Measurements from ENCODE around the gene FN1. TPM values are rescaled to one million over a fixed set of nuclear protein-coding genes. Genes with fewer than 3 reads are reported as not detected.
"Not testable (repeated sequence)": the region's sequence is repeated elsewhere in the genome, so short reads cannot be mapped to it uniquely, and the experiment has no call there.

FN1 gene
- polyA plus RNA-seq, 1 of the 3 experiments (the other 2 are of a cell fraction): 1,671 TPM

DNA sequence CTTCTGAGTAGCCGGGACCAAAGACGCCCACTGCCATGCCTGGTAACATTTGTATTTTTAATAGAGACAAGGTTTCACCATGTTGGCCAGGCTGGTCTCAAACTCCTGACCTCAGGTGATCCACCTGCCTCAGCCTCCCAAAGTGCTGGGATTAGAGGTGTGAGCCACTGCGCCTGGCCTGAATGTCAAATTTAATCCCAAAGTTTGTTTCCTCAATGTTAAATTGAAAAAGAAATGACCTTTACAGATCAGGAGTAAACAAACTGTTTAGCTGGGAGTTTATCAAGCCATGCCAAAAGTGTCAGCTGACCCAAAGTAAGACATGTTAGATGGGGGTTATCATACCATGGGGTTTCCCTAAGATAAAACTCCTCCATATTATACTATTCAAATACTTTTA is 75.8 kb downstream of the FN1 start:
- CTCF ChIA-PET: not testable (repeated sequence)

GRCh38 chr2:215359576-215359922 is 76.3 kb downstream of the FN1 start:
- H3K9me2 ChIP-seq: no peaks in the 10 kb centered on the region
- peaks cover 44% of the 10 kb centered on the region for H4K20me1 ChIP-seq (ENCODE audit: insufficient read depth)
- no peaks in the 10 kb centered on the region for H3K27me3 ChIP-seq (ENCODE audit: insufficient read depth)
- peaks cover 45 to 63% of the 10 kb centered on the region in 2 experiments for H3K36me3 ChIP-seq (replicated peaks in 1 of 2; ENCODE audit: control insufficient read depth in 1 of 2, insufficient read depth in 2 of 2, low read length in 1 of 2)
- H3F3A ChIP-seq (replicated peaks; ENCODE audit: insufficient read depth): peaks cover 92% of the 10 kb centered on the region
- DNase-seq: no peak
- POLR2A ChIA-PET: no interaction called here
- WGBS (ENCODE audit: low lambda C conversion rate): 100% methylated on average over 1 of the region's 1 CpG
- no peak overlapping the region for H3K4me3 ChIP-seq (ENCODE audit: low read depth in 2 of 2, low read length in 1 of 2)
- H2AFZ ChIP-seq (ENCODE audit: low read depth): no peak overlapping the region
- no peaks in the 10 kb centered on the region for H3K9me3 ChIP-seq
- TF ChIP-seq, protein P1, sequence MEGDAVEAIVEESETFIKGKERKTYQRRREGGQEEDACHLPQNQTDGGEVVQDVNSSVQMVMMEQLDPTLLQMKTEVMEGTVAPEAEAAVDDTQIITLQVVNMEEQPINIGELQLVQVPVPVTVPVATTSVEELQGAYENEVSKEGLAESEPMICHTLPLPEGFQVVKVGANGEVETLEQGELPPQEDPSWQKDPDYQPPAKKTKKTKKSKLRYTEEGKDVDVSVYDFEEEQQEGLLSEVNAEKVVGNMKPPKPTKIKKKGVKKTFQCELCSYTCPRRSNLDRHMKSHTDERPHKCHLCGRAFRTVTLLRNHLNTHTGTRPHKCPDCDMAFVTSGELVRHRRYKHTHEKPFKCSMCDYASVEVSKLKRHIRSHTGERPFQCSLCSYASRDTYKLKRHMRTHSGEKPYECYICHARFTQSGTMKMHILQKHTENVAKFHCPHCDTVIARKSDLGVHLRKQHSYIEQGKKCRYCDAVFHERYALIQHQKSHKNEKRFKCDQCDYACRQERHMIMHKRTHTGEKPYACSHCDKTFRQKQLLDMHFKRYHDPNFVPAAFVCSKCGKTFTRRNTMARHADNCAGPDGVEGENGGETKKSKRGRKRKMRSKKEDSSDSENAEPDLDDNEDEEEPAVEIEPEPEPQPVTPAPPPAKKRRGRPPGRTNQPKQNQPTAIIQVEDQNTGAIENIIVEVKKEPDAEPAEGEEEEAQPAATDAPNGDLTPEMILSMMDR (IDR thresholded peaks at IDR 0.05): no peak
- TF ChIP-seq EZH2phosphoT487 (IDR thresholded peaks at IDR 0.05; ENCODE audit: borderline replicate concordance, low read depth) (no peak), JUND (IDR thresholded peaks at IDR 0.05) (no peak), RAD21 (IDR thresholded peaks at IDR 0.05; ENCODE audit: low read length) (no peak)
- CTCF ChIA-PET: interaction anchor here (0.9 kb wide), 1 partner anchor 9 kb away, joined by 3 read pairs; no protein-coding TSS in a partner anchor
- no peaks in the 10 kb centered on the region for H3K79me2 ChIP-seq (ENCODE audit: insufficient read depth)
- peaks cover 0 to 3% of the 10 kb centered on the region in 2 experiments; a peak in 2 of 4 replicates for H3K4me1 ChIP-seq (ENCODE audit: control insufficient read depth in 1 of 2, insufficient read depth in 2 of 2, low read depth in 1 of 2, low read length in 1 of 2)
- H3K4me2 ChIP-seq: no peak overlapping the region
- H3K27ac ChIP-seq (ENCODE audit: low read depth in 2 of 2, low read length in 1 of 2): peak overlapping the region in 1 of 2 experiments; percentile 57; a peak in 2 of 4 replicates
- H3K9ac ChIP-seq: no peak overlapping the region

More for the DNA sequence above, 75.8 kb downstream of the FN1 start:
- H3K9me2 ChIP-seq; H3K27me3 ChIP-seq (ENCODE audit: insufficient read depth); H3K9ac ChIP-seq; POLR2A ChIA-PET; H3K4me2 ChIP-seq; H3K9me3 ChIP-seq; H3K4me3 ChIP-seq (ENCODE audit: low read depth in 2 of 2, low read length in 1 of 2); H2AFZ ChIP-seq (ENCODE audit: low read depth); H3K79me2 ChIP-seq (ENCODE audit: insufficient read depth); H3K4me1 ChIP-seq (ENCODE audit: control insufficient read depth in 1 of 2, insufficient read depth in 2 of 2, low read depth in 1 of 2, low read length in 1 of 2); DNase-seq: not testable (repeated sequence)
- WGBS (ENCODE audit: low lambda C conversion rate): 98% methylated on average over 3 of the region's 3 CpGs
- Histone ChIP-seq H3K27ac (ENCODE audit: low read depth in 2 of 2, low read length in 1 of 2) (peak overlapping the region in 1 of 2 experiments; percentile 57; a peak in 2 of 4 replicates), H3K36me3 (replicated peaks in 1 of 2; ENCODE audit: control insufficient read depth in 1 of 2, insufficient read depth in 2 of 2, low read length in 1 of 2) (peaks cover 50 to 68% of the 10 kb centered on the region in 2 experiments), H4K20me1 (ENCODE audit: insufficient read depth) (peaks cover 49% of the 10 kb centered on the region), H3F3A (replicated peaks; ENCODE audit: insufficient read depth) (peaks cover 97% of the 10 kb centered on the region)

DNA sequence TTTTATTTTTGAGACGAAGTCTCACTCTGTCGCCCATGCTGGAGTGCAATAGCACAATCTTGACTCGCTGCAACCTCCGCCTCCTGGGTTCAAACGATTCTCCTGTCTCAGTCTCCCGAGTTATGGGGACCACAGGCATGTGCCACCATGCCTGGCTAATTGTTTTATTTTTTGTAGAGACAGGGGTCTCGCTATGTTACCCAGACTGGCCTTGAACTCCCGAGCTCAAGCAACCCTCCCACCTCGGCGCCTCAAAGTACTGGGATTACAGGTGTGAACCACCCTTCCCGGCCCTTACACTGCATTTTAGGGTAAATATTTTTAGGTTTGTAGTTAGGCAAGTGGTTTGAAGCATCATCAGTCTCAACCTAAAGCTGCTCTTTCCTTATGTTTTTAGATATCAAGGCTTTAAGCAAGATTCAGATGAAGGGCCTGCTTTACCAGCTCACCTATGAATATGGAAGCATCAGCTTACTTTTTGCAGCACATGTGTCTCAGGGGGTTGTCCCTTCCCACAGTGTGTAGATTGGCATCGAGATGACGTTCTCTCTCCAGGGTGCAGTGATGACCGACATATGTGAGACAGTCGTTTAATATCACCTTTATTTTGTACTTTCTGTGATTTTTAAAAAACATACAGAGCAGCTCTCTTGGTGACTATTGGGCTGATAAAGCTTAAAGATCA is 76.8 kb downstream of the FN1 start:
- no peak overlapping the region for H3K4me3 ChIP-seq (ENCODE audit: low read depth in 2 of 2, low read length in 1 of 2)
- DNase-seq: no peak
- POLR2A ChIA-PET: no interaction called here
- CTCF ChIA-PET: interaction anchor here (0.9 to 1.2 kb wide), 2 partner anchors 8 to 13 kb away, joined by 3 read pairs; no protein-coding TSS in a partner anchor
- no peaks in the 10 kb centered on the region for H3K27me3 ChIP-seq (ENCODE audit: insufficient read depth)
- no peaks in the 10 kb centered on the region for H3K79me2 ChIP-seq (ENCODE audit: insufficient read depth)
- TF ChIP-seq NRF1 (IDR thresholded peaks at IDR 0.05; ENCODE audit: low read depth, low read length): no peak
- TF ChIP-seq EP300 (IDR thresholded peaks at IDR 0.05; ENCODE audit: borderline replicate concordance in 1 of 2, low read depth in 1 of 2, low read length in 1 of 2): no peak
- no peak for TF ChIP-seq GATA2 (CRISPR knock-in tag; IDR thresholded peaks at IDR 0.05)
- no peak for TF ChIP-seq TAF1 (IDR thresholded peaks at IDR 0.05; ENCODE audit: borderline replicate concordance, low read depth, low read length)
- TF ChIP-seq ELF1 (IDR thresholded peaks at IDR 0.05): no peak
- peaks cover 92% of the 10 kb centered on the region for H3F3A ChIP-seq (replicated peaks; ENCODE audit: insufficient read depth)
- H3K4me2 ChIP-seq: no peak overlapping the region
- no peaks in the 10 kb centered on the region for H3K9me3 ChIP-seq
- WGBS (ENCODE audit: low lambda C conversion rate): 96% methylated on average over 15 of the region's 15 CpGs
- peaks cover 40 to 58% of the 10 kb centered on the region in 2 experiments for H3K36me3 ChIP-seq (replicated peaks in 1 of 2; ENCODE audit: control insufficient read depth in 1 of 2, insufficient read depth in 2 of 2, low read length in 1 of 2)
- H2AFZ ChIP-seq (ENCODE audit: low read depth): no peak overlapping the region
- peak overlapping the region in 1 of 2 experiments; percentile 57; a peak in 1 of 4 replicates for H3K27ac ChIP-seq (ENCODE audit: low read depth in 2 of 2, low read length in 1 of 2)
- no peaks in the 10 kb centered on the region for H3K9me2 ChIP-seq
- H3K9ac ChIP-seq: no peak overlapping the region
- H3K4me1 ChIP-seq (ENCODE audit: control insufficient read depth in 1 of 2, insufficient read depth in 2 of 2, low read depth in 1 of 2, low read length in 1 of 2): peaks cover 0 to 3% of the 10 kb centered on the region in 2 experiments; a peak in 2 of 4 replicates
- H4K20me1 ChIP-seq (ENCODE audit: insufficient read depth): peaks cover 38% of the 10 kb centered on the region

Measured in SK-N-SH (cell line).